T-cell (primary cell): Measurements from ENCODE around the gene SLC16A3. TPM values are rescaled to one million over a fixed set of nuclear protein-coding genes. Genes with fewer than 3 reads are reported as not detected.
A peak's percentile ranks its signal among the peaks of the same experiment; 100 is the strongest.

Experiments
- ATAC-seq, 4 experiments: fragments of 200-7000 bp in 3 of 4; fragments of 150-1000 bp in 1 of 4; cut with Tn5 transposase; replicated peaks in 1 of 4; 1 replicate in 3 of 4; 2 replicates in 1 of 4; pipeline ENCODE4 v1.10.0; 2021; ENCODE audit warnings: moderate library complexity in 3 of 4, mild to moderate bottlenecking in 2 of 4, moderate number of reproducible peaks in 1 of 4
- CTCF ChIA-PET, 2 donors: fragments of 300-600 bp; sonication (Branson Sonifier 250); formaldehyde crosslinking; loops; one replicate each; lab custom pipeline; 2022; ENCODE audit warnings: antibody characterized with exemption in 2 of 2; lab: Charles Lee
- POLR2A ChIA-PET, 2 donors: fragments of 300-600 bp; sonication (Branson Sonifier 250); formaldehyde crosslinking; loops; one replicate each; lab custom pipeline; 2022; ENCODE audit warnings: antibody characterized with exemption in 2 of 2; lab: Charles Lee
- DNase-seq, 35 experiments: peaks; one replicate each; pipeline versions ENCODE4 v3.0.0 to v3.0.0-alpha.2; 2013 to 2023
- H3K27ac ChIP-seq: one replicate; pipeline ENCODE4 v1.5.1; 2013; ENCODE audit warnings: low read length
- H3K27me3 ChIP-seq, 2 experiments: replicated peaks in 1 of 2; 1 replicate in 1 of 2; 2 replicates in 1 of 2; pipeline versions ENCODE4 v1.6.1 to v1.7.0; 2013; ENCODE audit warnings: low read length in 1 of 2, mixed read lengths in 1 of 2; ENCODE audit not compliant: control insufficient read depth in 2 of 2, insufficient read depth in 2 of 2; ENCODE audit errors: extremely low read depth in 1 of 2
- H3K36me3 ChIP-seq, 2 donors: 1 replicate in 1 of 2; 2 replicates in 1 of 2; pipeline versions ENCODE4 v1.6.1 to v1.7.0; 2013; ENCODE audit warnings: low read length in 1 of 2; ENCODE audit not compliant: control insufficient read depth in 2 of 2, insufficient read depth in 1 of 2; ENCODE audit errors: extremely low read depth in 1 of 2
- H3K4me1 ChIP-seq, 2 experiments: 1 replicate in 1 of 2; 2 replicates in 1 of 2; pipeline versions ENCODE4 v1.6.1 to v1.7.0; 2013; ENCODE audit warnings: low read length in 2 of 2, mixed read lengths in 1 of 2; ENCODE audit not compliant: insufficient read depth in 2 of 2, control insufficient read depth in 1 of 2; ENCODE audit errors: extremely low read depth in 1 of 2
- H3K4me3 ChIP-seq, 2 donors: 1 replicate in 1 of 2; 2 replicates in 1 of 2; pipeline versions ENCODE4 v1.5.1 to v1.7.0; 2013; ENCODE audit warnings: mild to moderate bottlenecking in 2 of 2, low read length in 1 of 2, moderate library complexity in 1 of 2; ENCODE audit not compliant: control insufficient read depth in 1 of 2; ENCODE audit errors: extremely low read depth in 1 of 2
- H3K9me3 ChIP-seq: 2 replicates; pipeline ENCODE4 v1.7.0; 2013
- H3K27ac Mint-ChIP-seq, 2 donors: one replicate each; pipeline ENCODE4 v1.8.0; 2020 to 2021; ENCODE audit warnings: mild to moderate bottlenecking in 2 of 2, mixed read lengths in 2 of 2
- H3K27me3 Mint-ChIP-seq, 2 donors: one replicate each; pipeline ENCODE4 v1.8.0; 2021 to 2022; ENCODE audit warnings: mixed read lengths in 2 of 2
- H3K36me3 Mint-ChIP-seq: one replicate; pipeline ENCODE4 v1.8.0; 2021; ENCODE audit warnings: mixed read lengths
- H3K4me1 Mint-ChIP-seq, 3 donors: one replicate each; pipeline ENCODE4 v1.8.0; 2020 to 2022; ENCODE audit warnings: mixed read lengths in 3 of 3, mild to moderate bottlenecking in 1 of 3
- H3K4me3 Mint-ChIP-seq, 3 donors: one replicate each; pipeline ENCODE4 v1.8.0; 2020 to 2022; ENCODE audit warnings: mild to moderate bottlenecking in 3 of 3, mixed read lengths in 3 of 3, moderate library complexity in 3 of 3
- H3K9me3 Mint-ChIP-seq, 3 donors: one replicate each; pipeline ENCODE4 v1.8.0; 2020 to 2022; ENCODE audit warnings: mixed read lengths in 3 of 3
- WGBS: methylation state at CpG from one replicate; pipeline ENCODE4 v1.1.5; 2013; ENCODE audit warnings: missing lambda C conversion rate; ENCODE audit not compliant: insufficient coverage; 5-methylcytosine and 5-hydroxymethylcytosine counted together
- total RNA-seq, 35 experiments: library from RNA in 6 of 35; stranded (reverse) in 6 of 35; fragments of 120-200 nt in 1 of 35; gene quantifications; one replicate each; pipeline versions ENCODE4 v1.2.1 to v1.2.4 and lab custom pipeline; 2013 to 2026

SLC16A3 gene
- total RNA-seq, 5 donors from 2014 or later (not counting 1 experiment from before 2014, with no cell fraction given): 31.9 to 47.3 (median 40.9) TPM

GRCh38 chr17:82272495-82273326, 43.9 kb downstream of the SLC16A3 start:
- POLR2A ChIA-PET: no interaction called here
- Mint-ChIP-seq H3K4me3 (peak overlapping the region; percentile 87 to 97 (median 95)), H3K9me3 (no peaks in the 10 kb centered on the region), H3K36me3 (peaks cover 21% of the 10 kb centered on the region), H3K27me3 (no peaks in the 10 kb centered on the region), H3K27ac (peak overlapping the region; percentile 93 to 97), H3K4me1 (peaks cover 50 to 55% (median 51%) of the 10 kb centered on the region in 3 donors)
- peak in 26 of 35 experiments; percentile 14 to 56 (median 26) for DNase-seq
- ATAC-seq: peak; percentile 4 to 19 (median 16)
- Histone ChIP-seq H3K27me3 (peaks cover 0 to 11% of the 10 kb centered on the region in 2 experiments), H3K4me1 (peaks cover 14 to 60% of the 10 kb centered on the region in 2 experiments), H3K9me3 (no peaks in the 10 kb centered on the region), H3K36me3 (peaks cover 4 to 37% of the 10 kb centered on the region in 2 donors), H3K27ac (peak overlapping the region; percentile 75), H3K4me3 (peak overlapping the region; percentile 65 to 68)
- CTCF ChIA-PET: interaction anchor here (0.7 to 1.5 kb wide), 3 partner anchors 25 to 36 kb away, joined by 3 to 4 read pairs (median 4); no protein-coding TSS in a partner anchor
- under 1% methylated on average over 38 of the region's 57 CpGs for WGBS

GRCh38 chr17:82273327-82274133, 44.7 kb downstream of the SLC16A3 start, which contains the start of gene CSNK1D:
CSNK1D (minus strand) TSS chr17:82273700; CDS start chr17:82273381, 319 bp downstream.
- POLR2A ChIA-PET: no interaction called here
- peaks cover 21% of the 10 kb centered on the region for H3K36me3 Mint-ChIP-seq
- WGBS: 6% methylated on average over 70 of the region's 80 CpGs
- H3K4me1 Mint-ChIP-seq: peaks cover 42 to 47% (median 43%) of the 10 kb centered on the region in 3 donors
- CTCF ChIA-PET: interaction anchor here (0.7 to 1.5 kb wide), 3 partner anchors 24 to 37 kb away, joined by 3 to 4 read pairs (median 4); no protein-coding TSS in a partner anchor
- peaks cover 11 to 52% of the 10 kb centered on the region in 2 experiments for H3K4me1 ChIP-seq
- H3K9me3 Mint-ChIP-seq: no peaks in the 10 kb centered on the region
- no peaks in the 10 kb centered on the region for H3K9me3 ChIP-seq
- H3K4me3 ChIP-seq: peak within 1 kb of the TSS; percentile 65 to 68
- peaks cover 4 to 30% of the 10 kb centered on the region in 2 donors for H3K36me3 ChIP-seq
- peak within 1 kb of the TSS; percentile 75 for H3K27ac ChIP-seq
- DNase-seq (peak; percentile 70 to 96 (median 87)), ATAC-seq (peak; percentile 85 to 92 (median 88))
- H3K27me3 Mint-ChIP-seq: no peaks in the 10 kb centered on the region
- peaks cover 0 to 11% of the 10 kb centered on the region in 2 experiments for H3K27me3 ChIP-seq
- peak within 1 kb of the TSS; percentile 87 to 97 (median 95) for H3K4me3 Mint-ChIP-seq
- H3K27ac Mint-ChIP-seq: peak within 1 kb of the TSS; percentile 97

- WGBS: 83% methylated on average over 17 of the region's 27 CpGs
These were observed 45.5 kb downstream of the SLC16A3 start for GRCh38 chr17:82274134-82275020.

GRCh38 chr17:82275326-82275725, 46.5 kb downstream of the SLC16A3 start:
- ATAC-seq (no peak), DNase-seq (no peak)
- H3K36me3 ChIP-seq: peaks cover 4 to 14% of the 10 kb centered on the region in 2 donors
- H3K27ac Mint-ChIP-seq: peak overlapping the region in 1 of 2 donors; percentile 39
- POLR2A ChIA-PET: no interaction called here
- H3K27me3 Mint-ChIP-seq: no peaks in the 10 kb centered on the region
- H3K4me1 ChIP-seq: peaks cover 9 to 34% of the 10 kb centered on the region in 2 experiments
- H3K36me3 Mint-ChIP-seq: peaks cover 11% of the 10 kb centered on the region
- H3K4me3 ChIP-seq: no peak overlapping the region
- peaks cover 24 to 29% (median 25%) of the 10 kb centered on the region in 3 donors for H3K4me1 Mint-ChIP-seq
- H3K9me3 ChIP-seq: no peaks in the 10 kb centered on the region
- WGBS: 91% methylated on average over 8 of the region's 14 CpGs
- H3K9me3 Mint-ChIP-seq: no peaks in the 10 kb centered on the region
- H3K27ac ChIP-seq: no peak overlapping the region
- H3K27me3 ChIP-seq: peaks cover 0 to 11% of the 10 kb centered on the region in 2 experiments
- no peak overlapping the region for H3K4me3 Mint-ChIP-seq
- CTCF ChIA-PET: no interaction called here

More at GRCh38 chr17:82274134-82275020, 45.5 kb downstream of the SLC16A3 start:
- H3K27me3 ChIP-seq: peaks cover 0 to 11% of the 10 kb centered on the region in 2 experiments
- peaks cover 4 to 24% of the 10 kb centered on the region in 2 donors for H3K36me3 ChIP-seq
- peak overlapping the region in 1 of 2 donors; percentile 65 for H3K4me3 ChIP-seq
- no peak overlapping the region for H3K27ac ChIP-seq
- Mint-ChIP-seq H3K27ac (peak overlapping the region; percentile 15 to 55), H3K4me3 (peak overlapping the region; percentile 39 to 95 (median 87)), H3K9me3 (no peaks in the 10 kb centered on the region), H3K4me1 (peaks cover 34 to 39% (median 34%) of the 10 kb centered on the region in 3 donors), H3K36me3 (peaks cover 18% of the 10 kb centered on the region), H3K27me3 (no peaks in the 10 kb centered on the region)
- ChIA-PET POLR2A (no interaction called here), CTCF (interaction anchor here in 1 of 2 donors (1.5 kb wide), 1 partner anchor 24 kb away, joined by 4 read pairs; no protein-coding TSS in a partner anchor)
- H3K4me1 ChIP-seq: peaks cover 9 to 43% of the 10 kb centered on the region in 2 experiments
- DNase-seq: no peak
- ATAC-seq: no peak
- H3K9me3 ChIP-seq: no peaks in the 10 kb centered on the region

- no peak for ATAC-seq
- no peaks in the 10 kb centered on the region for H3K36me3 ChIP-seq
- Mint-ChIP-seq H3K4me3 (no peak overlapping the region), H3K36me3 (peaks cover 5% of the 10 kb centered on the region), H3K4me1 (peaks cover 15 to 26% (median 16%) of the 10 kb centered on the region in 3 donors), H3K27me3 (no peaks in the 10 kb centered on the region), H3K27ac (no peak overlapping the region), H3K9me3 (no peaks in the 10 kb centered on the region)
- H3K4me1 ChIP-seq: peaks cover 3 to 33% of the 10 kb centered on the region in 2 experiments
- CTCF ChIA-PET: no interaction called here
- no peak overlapping the region for H3K27ac ChIP-seq
- no peak for DNase-seq
- H3K9me3 ChIP-seq: no peaks in the 10 kb centered on the region
- 92% methylated on average over 2 of the region's 5 CpGs for WGBS
- POLR2A ChIA-PET: interaction anchor here in 1 of 2 donors (0.7 kb wide), 1 partner anchor 49 kb away, joined by 3 read pairs; no protein-coding TSS in a partner anchor
- H3K27me3 ChIP-seq: peaks cover 0 to 11% of the 10 kb centered on the region in 2 experiments
- no peak overlapping the region for H3K4me3 ChIP-seq
These were observed 48.1 kb downstream of the SLC16A3 start for GRCh38 chr17:82276938-82277337.
